Glutamatergic neuron (in vitro differentiated cells): Measurements from ENCODE around the gene CDK15. TPM values are rescaled to one million over a fixed set of nuclear protein-coding genes. Genes with fewer than 3 reads are reported as not detected.

ENCODE experiments used
- DNase-seq: peaks from one replicate; pipeline ENCODE4 v3.0.0; 2022
- H3K27ac Mint-ChIP-seq: one replicate; pipeline ENCODE4 v1.8.0; 2020; ENCODE audit warnings: mild to moderate bottlenecking, mixed read lengths, inconsistent platforms; ENCODE audit not compliant: unreplicated experiment
- H3K27me3 Mint-ChIP-seq: one replicate; pipeline ENCODE4 v1.8.0; 2020; ENCODE audit warnings: mild to moderate bottlenecking, moderate library complexity, mixed read lengths, inconsistent platforms; ENCODE audit not compliant: unreplicated experiment
- H3K36me3 Mint-ChIP-seq: one replicate; pipeline ENCODE4 v1.8.0; 2020; ENCODE audit warnings: mild to moderate bottlenecking, mixed read lengths, inconsistent platforms; ENCODE audit not compliant: unreplicated experiment
- H3K4me1 Mint-ChIP-seq: one replicate; pipeline ENCODE4 v1.8.0; 2020; ENCODE audit warnings: mild to moderate bottlenecking, low read depth, mixed read lengths, inconsistent platforms; ENCODE audit not compliant: unreplicated experiment
- H3K4me3 Mint-ChIP-seq: one replicate; pipeline ENCODE4 v1.8.0; 2020; ENCODE audit warnings: mild to moderate bottlenecking, mixed read lengths, inconsistent platforms; ENCODE audit not compliant: unreplicated experiment
- H3K9me3 Mint-ChIP-seq: one replicate; pipeline ENCODE4 v1.8.0; 2020; ENCODE audit warnings: mild to moderate bottlenecking, moderate library complexity, mixed read lengths, inconsistent platforms; ENCODE audit not compliant: unreplicated experiment
- total RNA-seq: library from RNA; stranded (reverse); fragmentation: NEBNext Ultra II Directional; extraction: Animal tissue kit (Norgen Biotek cat#: 25700); gene quantifications from one replicate; pipeline ENCODE4 v1.2.1, GENCODE V29; 2021; ENCODE audit not compliant: unreplicated experiment
- TF ChIP-seq, protein P1 (sequence below): fragments of 200-600 bp; sonication (generic); IDR thresholded peaks from one replicate; pipeline ENCODE4 v1.5.0; 2021; ENCODE audit not compliant: partially characterized antibody, unreplicated experiment

The CDK15 gene
- total RNA-seq, 1 donor from 2014 or later, result 0.61 TPM

DNA sequence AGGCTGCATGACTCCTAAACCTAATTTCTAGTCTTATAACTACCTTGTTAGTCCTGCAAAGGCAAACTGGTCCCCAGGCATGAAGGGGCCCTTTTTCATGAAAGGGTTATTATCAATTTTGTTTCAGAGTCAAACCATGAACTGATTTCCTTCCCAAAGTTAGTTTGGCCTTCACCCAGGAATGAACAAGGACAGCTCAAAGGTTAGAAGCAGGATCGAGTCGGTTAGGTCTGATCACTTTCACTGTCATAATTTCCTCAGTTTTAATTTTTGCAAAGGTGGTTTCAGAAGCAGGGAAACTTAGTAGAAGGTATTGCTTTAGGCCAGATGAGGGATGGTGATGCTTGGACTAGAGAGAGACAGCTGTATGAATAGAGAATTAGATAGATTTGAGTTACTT is 16.9 kb upstream of the CDK15 start:
- DNase-seq, result no peak
- no peaks in the 10 kb centered on the region for H3K9me3 Mint-ChIP-seq
- peaks cover 2% of the 10 kb centered on the region for H3K27me3 Mint-ChIP-seq
- no peak overlapping the region for H3K4me3 Mint-ChIP-seq
- no peak overlapping the region for H3K27ac Mint-ChIP-seq
- TF ChIP-seq, protein P1, sequence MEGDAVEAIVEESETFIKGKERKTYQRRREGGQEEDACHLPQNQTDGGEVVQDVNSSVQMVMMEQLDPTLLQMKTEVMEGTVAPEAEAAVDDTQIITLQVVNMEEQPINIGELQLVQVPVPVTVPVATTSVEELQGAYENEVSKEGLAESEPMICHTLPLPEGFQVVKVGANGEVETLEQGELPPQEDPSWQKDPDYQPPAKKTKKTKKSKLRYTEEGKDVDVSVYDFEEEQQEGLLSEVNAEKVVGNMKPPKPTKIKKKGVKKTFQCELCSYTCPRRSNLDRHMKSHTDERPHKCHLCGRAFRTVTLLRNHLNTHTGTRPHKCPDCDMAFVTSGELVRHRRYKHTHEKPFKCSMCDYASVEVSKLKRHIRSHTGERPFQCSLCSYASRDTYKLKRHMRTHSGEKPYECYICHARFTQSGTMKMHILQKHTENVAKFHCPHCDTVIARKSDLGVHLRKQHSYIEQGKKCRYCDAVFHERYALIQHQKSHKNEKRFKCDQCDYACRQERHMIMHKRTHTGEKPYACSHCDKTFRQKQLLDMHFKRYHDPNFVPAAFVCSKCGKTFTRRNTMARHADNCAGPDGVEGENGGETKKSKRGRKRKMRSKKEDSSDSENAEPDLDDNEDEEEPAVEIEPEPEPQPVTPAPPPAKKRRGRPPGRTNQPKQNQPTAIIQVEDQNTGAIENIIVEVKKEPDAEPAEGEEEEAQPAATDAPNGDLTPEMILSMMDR, result no peak
- no peaks in the 10 kb centered on the region for H3K4me1 Mint-ChIP-seq
- no peaks in the 10 kb centered on the region for H3K36me3 Mint-ChIP-seq

DNA sequence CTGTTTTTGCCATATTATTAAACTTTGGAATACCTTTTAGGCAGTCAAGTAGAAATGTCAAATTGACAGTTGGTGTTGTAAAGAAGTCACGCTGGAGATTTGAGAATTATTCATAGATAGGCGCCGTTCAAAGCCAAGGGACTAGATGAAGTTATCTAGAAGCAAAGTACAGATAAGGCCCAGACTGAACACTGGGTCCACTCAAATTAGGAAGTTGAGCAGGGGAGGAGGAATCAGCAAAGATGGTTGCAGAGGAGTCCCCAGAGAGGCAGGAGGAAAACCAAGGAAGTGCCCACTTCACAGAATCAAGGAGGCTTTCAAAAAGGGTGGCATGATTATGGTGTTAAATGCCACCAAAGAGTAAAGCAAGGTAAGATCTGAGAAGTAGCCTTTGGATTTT is 16.0 kb upstream of the CDK15 start:
- peaks cover 2% of the 10 kb centered on the region for H3K27me3 Mint-ChIP-seq
- no peak for DNase-seq
- TF ChIP-seq, protein P1, result no peak
- H3K27ac Mint-ChIP-seq, result no peak overlapping the region
- no peaks in the 10 kb centered on the region for H3K9me3 Mint-ChIP-seq
- H3K36me3 Mint-ChIP-seq, result no peaks in the 10 kb centered on the region
- no peaks in the 10 kb centered on the region for H3K4me1 Mint-ChIP-seq
- no peak overlapping the region for H3K4me3 Mint-ChIP-seq

DNA sequence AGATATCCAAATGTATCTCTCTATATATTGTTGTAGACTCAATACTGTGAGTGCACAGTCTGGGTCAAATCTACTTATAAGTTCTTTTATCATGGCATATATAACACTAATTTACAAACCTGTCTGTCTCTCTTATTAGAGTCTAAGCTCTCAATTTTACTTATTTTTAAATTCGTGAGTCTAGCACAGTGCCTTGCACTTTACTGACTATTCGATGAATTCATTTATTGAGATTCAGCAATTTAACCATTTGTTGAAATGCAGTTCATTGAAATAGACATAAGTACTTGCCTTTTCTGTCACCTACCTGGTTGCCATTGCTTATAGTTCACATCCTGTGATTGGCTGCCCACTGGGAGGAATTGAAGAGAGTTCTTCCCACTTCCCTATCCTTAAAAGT is 15.3 kb upstream of the CDK15 start:
- no peaks in the 10 kb centered on the region for H3K9me3 Mint-ChIP-seq
- no peaks in the 10 kb centered on the region for H3K4me1 Mint-ChIP-seq
- H3K36me3 Mint-ChIP-seq, result no peaks in the 10 kb centered on the region
- no peak overlapping the region for H3K27ac Mint-ChIP-seq
- H3K27me3 Mint-ChIP-seq, result peaks cover 2% of the 10 kb centered on the region
- no peak overlapping the region for H3K4me3 Mint-ChIP-seq
- TF ChIP-seq, protein P1, result no peak
- DNase-seq, result no peak

DNA sequence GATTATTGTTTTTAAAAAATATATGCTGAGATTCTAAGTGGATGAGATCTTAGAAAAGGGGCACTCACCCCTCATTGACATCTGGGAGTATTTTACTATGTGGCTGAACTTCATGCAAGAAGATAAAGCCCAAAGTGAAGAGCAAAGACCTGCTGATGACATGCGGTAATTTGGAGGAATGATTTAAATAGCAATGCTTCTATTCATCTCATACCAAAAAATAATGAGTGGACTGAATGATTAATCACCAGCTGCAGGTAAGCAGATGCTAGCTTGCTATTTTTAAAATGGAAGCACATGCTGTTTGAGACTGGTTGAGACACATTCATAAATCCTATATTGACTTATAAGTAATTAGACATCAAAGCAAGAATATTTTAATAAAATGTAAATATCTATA is 12.7 kb upstream of the CDK15 start:
- no peak overlapping the region for H3K4me3 Mint-ChIP-seq
- DNase-seq, result no peak
- TF ChIP-seq, protein P1, result no peak
- H3K27me3 Mint-ChIP-seq, result no peaks in the 10 kb centered on the region
- no peaks in the 10 kb centered on the region for H3K4me1 Mint-ChIP-seq
- no peaks in the 10 kb centered on the region for H3K36me3 Mint-ChIP-seq
- H3K27ac Mint-ChIP-seq, result no peak overlapping the region
- no peaks in the 10 kb centered on the region for H3K9me3 Mint-ChIP-seq

DNA sequence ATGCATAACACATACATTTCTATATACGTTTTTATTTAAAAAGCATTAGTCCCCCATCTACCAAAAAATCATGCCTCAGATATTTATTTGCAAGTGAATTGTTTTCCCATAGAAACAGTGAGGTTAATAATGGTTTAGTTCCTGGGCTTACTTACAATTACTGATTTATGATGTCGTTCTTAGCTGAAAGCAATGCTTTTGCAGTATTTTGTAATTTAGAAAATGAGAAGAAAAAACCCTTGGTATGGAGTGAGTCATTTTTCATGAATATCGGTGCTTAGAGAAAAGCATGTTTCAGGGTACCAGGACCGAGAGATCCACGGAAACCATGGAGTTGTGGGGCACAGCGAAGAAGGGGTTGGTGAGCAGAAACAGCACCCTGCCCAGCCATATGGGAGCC is 12.0 kb upstream of the CDK15 start:
- Mint-ChIP-seq H3K27me3 (no peaks in the 10 kb centered on the region), H3K4me1 (no peaks in the 10 kb centered on the region), H3K4me3 (no peak overlapping the region), H3K9me3 (no peaks in the 10 kb centered on the region), H3K27ac (no peak overlapping the region), H3K36me3 (no peaks in the 10 kb centered on the region)
- TF ChIP-seq, protein P1, result no peak
- DNase-seq, result no peak
